Stimulated activated CD4-positive, alpha-beta T cell treated with anti-CD3 and anti-CD28 coated beads, Interleukin-4, amount 100 ng/mL, for 48 hours (primary cell): ENCODE data around the gene FREM1.

Experiments used
- DNase-seq, 2 donors: peaks; one replicate each; pipeline ENCODE4 v3.0.0-alpha.2; 2020; ENCODE audit warnings: low read depth in 2 of 2

FREM1 gene

GRCh38 chr9:14760060-14760459 is 150.2 kb downstream of the FREM1 start:
- no peak for DNase-seq

GRCh38 chr9:14756291-14756690 is 153.9 kb downstream of the FREM1 start:
- DNase-seq: no peak

GRCh38 chr9:14752871-14753270 is 157.4 kb downstream of the FREM1 start:
- DNase-seq: no peak

GRCh38 chr9:14752271-14752670 is 158.0 kb downstream of the FREM1 start:
- no peak for DNase-seq

- no peak for DNase-seq
Observed at GRCh38 chr9:14750821-14751220, 159.4 kb downstream of the FREM1 start.

- DNase-seq: no peak
Observed at GRCh38 chr9:14749741-14750211, 160.5 kb downstream of the FREM1 start.

GRCh38 chr9:14748373-14748772 is 161.9 kb downstream of the FREM1 start:
- DNase-seq: no peak

GRCh38 chr9:14747111-14747510 is 163.1 kb downstream of the FREM1 start:
- no peak for DNase-seq

- DNase-seq: no peak
Observed at GRCh38 chr9:14746626-14747025, 163.6 kb downstream of the FREM1 start.

GRCh38 chr9:14744768-14745167 is 165.5 kb downstream of the FREM1 start:
- DNase-seq: no peak

- DNase-seq: no peak
Observed at GRCh38 chr9:14741369-14741768, 168.9 kb downstream of the FREM1 start.

- DNase-seq: no peak
Observed at GRCh38 chr9:14733133-14733532, 177.1 kb downstream of the FREM1 start.

GRCh38 chr9:14731294-14731981 is 178.8 kb downstream of the FREM1 start:
- DNase-seq: no peak

- DNase-seq: no peak
Observed at GRCh38 chr9:14730461-14730898, 179.7 kb downstream of the FREM1 start.

GRCh38 chr9:14723301-14723700 is 186.9 kb downstream of the FREM1 start:
- no peak for DNase-seq

GRCh38 chr9:14722391-14723035 is 187.7 kb downstream of the FREM1 start, which contains the start of gene CER1:
Gene CER1 (minus strand): TSS chr9:14722733. CDS start chr9:14722672, 61 bp downstream.
- DNase-seq: no peak

- no peak for DNase-seq
Observed at GRCh38 chr9:14719231-14719923, 190.9 kb downstream of the FREM1 start.

GRCh38 chr9:14715102-14715501 is 195.1 kb downstream of the FREM1 start:
- DNase-seq: no peak

GRCh38 chr9:14713187-14713767 is 197.0 kb downstream of the FREM1 start:
- DNase-seq: no peak

- no peak for DNase-seq
Observed at GRCh38 chr9:14710804-14711203, 199.4 kb downstream of the FREM1 start.

- no peak for DNase-seq
Observed at GRCh38 chr9:14706530-14707140, 203.6 kb downstream of the FREM1 start.

GRCh38 chr9:14705079-14705478 is 205.1 kb downstream of the FREM1 start:
- DNase-seq: no peak
